SK-N-SH (cell line): ENCODE results near the gene ITGAL.

Experiments
- EP300 ChIP-seq, 2 experiments: IDR thresholded peaks; 2 replicates each; pipeline versions ENCODE4 v1.4.0 to v1.6.1; 2012; ENCODE audit warnings: borderline replicate concordance in 1 of 2, low read depth in 1 of 2, low read length in 1 of 2
- GATA2 ChIP-seq: sonication (generic); formaldehyde crosslinking; IDR thresholded peaks from 2 replicates; pipeline ENCODE4 v1.5.0; 2020; ENCODE audit warnings: mild to moderate bottlenecking, missing genetic modification reagents
- POLR2AphosphoS5 ChIP-seq: IDR thresholded peaks from 2 replicates; pipeline ENCODE4 v1.6.1; 2012; ENCODE audit warnings: low read depth, low read length
- RCOR1 ChIP-seq: fragments of 150-350 bp; IDR thresholded peaks from 2 replicates; pipeline ENCODE4 v1.6.1; 2017; ENCODE audit warnings: antibody characterized with exemption, low read length
- REST ChIP-seq: IDR thresholded peaks from 2 replicates; pipeline ENCODE4 v1.6.1; 2012; ENCODE audit warnings: mild to moderate bottlenecking, low read depth, low read length, moderate library complexity
- RXRA ChIP-seq: IDR thresholded peaks from 2 replicates; pipeline ENCODE4 v1.4.0; 2012; ENCODE audit warnings: low read depth, mild to moderate bottlenecking, borderline replicate concordance
- SMC3 ChIP-seq: IDR thresholded peaks from 2 replicates; pipeline ENCODE4 v1.6.1; 2012; ENCODE audit warnings: low read depth, low read length, improper control_type of control experiment
- USF2 ChIP-seq: fragments of 150-350 bp; IDR thresholded peaks from 2 replicates; pipeline ENCODE4 v1.6.1; 2017; ENCODE audit warnings: antibody characterized with exemption, low read length, low read depth, borderline replicate concordance
- YY1 ChIP-seq: IDR thresholded peaks from 2 replicates; pipeline ENCODE4 v1.4.0; 2012; ENCODE audit warnings: low read depth, mild to moderate bottlenecking
- TF ChIP-seq, protein P1 (sequence below): fragments of 200-600 bp; sonication (generic); IDR thresholded peaks from 2 replicates; pipeline ENCODE4 v1.6.1; 2017; ENCODE audit warnings: antibody characterized with exemption, mild to moderate bottlenecking, moderate library complexity
- TF ChIP-seq, protein P2 (sequence below): IDR thresholded peaks from 2 replicates; pipeline ENCODE4 v1.4.0; 2012; ENCODE audit warnings: low read depth, borderline replicate concordance

- TF ChIP-seq EP300 (IDR thresholded peaks at IDR 0.05; ENCODE audit: borderline replicate concordance in 1 of 2, low read depth in 1 of 2, low read length in 1 of 2) (no peak), RXRA (no peak), USF2 (no peak), POLR2AphosphoS5 (no peak), SMC3 (no peak), RCOR1 (no peak), GATA2 (CRISPR knock-in tag) (no peak), YY1 (no peak), REST (no peak)
- TF ChIP-seq, protein P1, sequence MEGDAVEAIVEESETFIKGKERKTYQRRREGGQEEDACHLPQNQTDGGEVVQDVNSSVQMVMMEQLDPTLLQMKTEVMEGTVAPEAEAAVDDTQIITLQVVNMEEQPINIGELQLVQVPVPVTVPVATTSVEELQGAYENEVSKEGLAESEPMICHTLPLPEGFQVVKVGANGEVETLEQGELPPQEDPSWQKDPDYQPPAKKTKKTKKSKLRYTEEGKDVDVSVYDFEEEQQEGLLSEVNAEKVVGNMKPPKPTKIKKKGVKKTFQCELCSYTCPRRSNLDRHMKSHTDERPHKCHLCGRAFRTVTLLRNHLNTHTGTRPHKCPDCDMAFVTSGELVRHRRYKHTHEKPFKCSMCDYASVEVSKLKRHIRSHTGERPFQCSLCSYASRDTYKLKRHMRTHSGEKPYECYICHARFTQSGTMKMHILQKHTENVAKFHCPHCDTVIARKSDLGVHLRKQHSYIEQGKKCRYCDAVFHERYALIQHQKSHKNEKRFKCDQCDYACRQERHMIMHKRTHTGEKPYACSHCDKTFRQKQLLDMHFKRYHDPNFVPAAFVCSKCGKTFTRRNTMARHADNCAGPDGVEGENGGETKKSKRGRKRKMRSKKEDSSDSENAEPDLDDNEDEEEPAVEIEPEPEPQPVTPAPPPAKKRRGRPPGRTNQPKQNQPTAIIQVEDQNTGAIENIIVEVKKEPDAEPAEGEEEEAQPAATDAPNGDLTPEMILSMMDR: no peak
- TF ChIP-seq, protein P2, sequence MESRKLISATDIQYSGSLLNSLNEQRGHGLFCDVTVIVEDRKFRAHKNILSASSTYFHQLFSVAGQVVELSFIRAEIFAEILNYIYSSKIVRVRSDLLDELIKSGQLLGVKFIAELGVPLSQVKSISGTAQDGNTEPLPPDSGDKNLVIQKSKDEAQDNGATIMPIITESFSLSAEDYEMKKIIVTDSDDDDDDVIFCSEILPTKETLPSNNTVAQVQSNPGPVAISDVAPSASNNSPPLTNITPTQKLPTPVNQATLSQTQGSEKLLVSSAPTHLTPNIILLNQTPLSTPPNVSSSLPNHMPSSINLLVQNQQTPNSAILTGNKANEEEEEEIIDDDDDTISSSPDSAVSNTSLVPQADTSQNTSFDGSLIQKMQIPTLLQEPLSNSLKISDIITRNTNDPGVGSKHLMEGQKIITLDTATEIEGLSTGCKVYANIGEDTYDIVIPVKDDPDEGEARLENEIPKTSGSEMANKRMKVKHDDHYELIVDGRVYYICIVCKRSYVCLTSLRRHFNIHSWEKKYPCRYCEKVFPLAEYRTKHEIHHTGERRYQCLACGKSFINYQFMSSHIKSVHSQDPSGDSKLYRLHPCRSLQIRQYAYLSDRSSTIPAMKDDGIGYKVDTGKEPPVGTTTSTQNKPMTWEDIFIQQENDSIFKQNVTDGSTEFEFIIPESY: no peak
These were observed 48.9 kb downstream of the ITGAL start for GRCh38 chr16:30521476-30521872.
